Body of pancreas (tissue), 4 donors: ENCODE data around the gene DTYMK.

Experiments
- CTCF ChIP-seq, 7 experiments: fragments of 450-650 bp in 4 of 7; fragments of 200-600 bp in 3 of 7; sonication (generic) in 3 of 7; IDR thresholded peaks; one replicate each; pipeline ENCODE4 v1.5.1; 2016 to 2019; ENCODE audit warnings: antibody characterized with exemption in 7 of 7
- POLR2A ChIP-seq, 3 donors: fragments of 450-650 bp; IDR thresholded peaks; one replicate each; pipeline ENCODE4 v1.6.1; 2016; ENCODE audit warnings: antibody characterized with exemption in 3 of 3, mild to moderate bottlenecking in 2 of 3

- TF ChIP-seq CTCF (IDR thresholded peaks at IDR 0.05) (no peak), POLR2A (IDR thresholded peaks at IDR 0.05) (no peak)
Measured at GRCh38 chr2:241665731-241666440, 20.7 kb downstream of the DTYMK start.
